LNCaP clone FGC (cell line): ENCODE data around the gene MYO10.

Experiments
- DNase-seq: peaks from one replicate; pipeline ENCODE4 v3.0.0-alpha.2; 2011; ENCODE audit warnings: low read depth
- H3K4me3 ChIP-seq: 2 replicates; pipeline ENCODE4 v1.5.1; 2011; ENCODE audit warnings: mild to moderate bottlenecking, low read depth, low read length, control low read depth
- CTCF ChIP-seq: IDR thresholded peaks from 2 replicates; pipeline ENCODE4 v1.5.1; 2012; ENCODE audit warnings: mild to moderate bottlenecking; ENCODE audit not compliant: control insufficient read depth, insufficient read depth; ENCODE audit errors: extremely low read depth

MYO10 gene

GRCh38 chr5:16666130-16666882, 269.8 kb downstream of the MYO10 start:
- DNase-seq = no peak
- no peak for TF ChIP-seq CTCF
- H3K4me3 ChIP-seq = no peak overlapping the region

- no peak for TF ChIP-seq CTCF
- no peak for DNase-seq
- H3K4me3 ChIP-seq = no peak overlapping the region
Measured at GRCh38 chr5:16665601-16666000, 270.5 kb downstream of the MYO10 start.

GRCh38 chr5:16664368-16664767, 271.7 kb downstream of the MYO10 start:
- no peak overlapping the region for H3K4me3 ChIP-seq
- no peak for DNase-seq
- no peak for TF ChIP-seq CTCF

- no peak for DNase-seq
- no peak for TF ChIP-seq CTCF
- H3K4me3 ChIP-seq = no peak overlapping the region
Measured at GRCh38 chr5:16663840-16664239, 272.2 kb downstream of the MYO10 start.

- no peak for DNase-seq
- TF ChIP-seq CTCF = no peak
- H3K4me3 ChIP-seq = no peak overlapping the region
Measured at GRCh38 chr5:16661713-16662112, 274.4 kb downstream of the MYO10 start.

- H3K4me3 ChIP-seq = no peak overlapping the region
- no peak for DNase-seq
- no peak for TF ChIP-seq CTCF
Measured at GRCh38 chr5:16660982-16661381, 275.1 kb downstream of the MYO10 start.

GRCh38 chr5:16659536-16659935, 276.6 kb downstream of the MYO10 start:
- no peak overlapping the region for H3K4me3 ChIP-seq
- TF ChIP-seq CTCF = no peak

More at GRCh38 chr5:16659536-16659935, 276.6 kb downstream of the MYO10 start:
- no peak for DNase-seq
